Iris pigment epithelial cell (primary cell): ENCODE measurements around the gene BTBD1.

Source experiments
- DNase-seq: peaks from one replicate; pipeline ENCODE4 v3.0.0-alpha.2; 2011; ENCODE audit warnings: low read depth

Gene BTBD1

DNA sequence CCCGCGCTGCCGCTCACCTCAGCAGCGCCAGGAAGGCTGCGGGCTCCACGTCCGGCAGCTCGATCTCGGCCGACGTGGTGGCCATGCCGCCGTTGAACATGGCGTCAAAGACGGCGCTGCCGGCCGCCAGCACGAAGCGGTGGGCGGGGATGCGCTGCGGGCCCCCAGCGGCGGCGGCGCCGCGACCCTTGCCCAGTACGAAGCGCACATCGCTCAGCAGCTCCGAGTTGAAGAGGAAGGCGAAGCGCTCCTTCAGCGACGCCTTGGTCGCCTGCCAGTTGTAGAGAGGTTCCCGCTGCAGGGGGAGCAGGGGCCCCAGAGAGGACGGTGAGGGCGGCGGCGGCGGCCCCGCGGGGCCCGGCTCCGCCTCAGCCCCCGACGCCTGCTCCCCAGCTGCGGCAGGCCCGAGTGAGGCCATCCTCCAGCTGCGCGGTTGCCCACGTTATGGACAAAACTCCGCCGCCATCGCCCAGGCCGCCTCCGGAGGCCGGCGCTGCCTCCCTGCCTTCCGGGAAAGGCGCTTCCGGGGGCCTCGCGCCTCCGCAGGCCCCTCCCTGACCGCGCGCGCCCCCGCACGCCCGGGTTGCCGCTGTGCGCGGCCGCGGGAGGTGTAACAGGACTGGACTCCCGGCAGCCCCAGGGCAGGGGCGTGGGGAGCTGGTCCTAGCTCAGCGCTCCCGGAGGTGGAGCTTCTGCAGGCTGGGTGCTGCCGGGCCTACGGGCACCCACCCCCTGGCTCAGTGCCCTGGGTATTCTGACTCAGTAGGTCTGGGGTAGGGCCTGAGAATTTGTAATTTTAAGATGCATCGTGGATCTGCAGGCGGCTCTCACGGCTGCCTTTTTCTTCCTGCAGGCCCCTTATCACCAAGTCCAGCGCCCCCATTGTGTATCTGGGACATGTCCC is at the start of gene BTBD1:
TSS of gene BTBD1 (minus strand) at position 519 of the 904 bp plus-strand sequence. CDS start at position 418, 101 bp downstream.
- peak; percentile 97 for DNase-seq

- DNase-seq, result no peak
Measured at GRCh38 chr15:83115831-83116565, 48.9 kb upstream of the BTBD1 start.

DNA sequence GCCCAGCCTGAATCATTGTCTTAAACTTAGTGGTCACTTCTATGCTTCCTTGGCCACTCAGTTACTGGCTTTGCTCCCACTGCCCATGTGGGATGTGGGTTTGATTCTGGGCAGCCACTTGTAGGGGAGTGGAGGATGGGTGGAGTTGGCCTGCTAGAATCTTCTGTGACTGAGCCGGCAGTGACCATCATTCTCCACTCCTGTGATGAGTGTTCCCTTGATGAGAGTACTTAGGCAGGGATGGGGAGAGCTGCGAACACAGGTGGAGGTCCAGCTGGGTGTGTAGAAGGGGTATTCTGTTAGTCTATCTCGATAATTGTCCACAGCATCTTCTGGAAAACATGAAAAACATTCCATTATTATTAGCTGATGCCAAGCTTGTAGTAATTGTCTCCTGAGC is 48.4 kb upstream of the BTBD1 start:
- no peak for DNase-seq

- no peak for DNase-seq
Measured at GRCh38 chr15:83114856-83115255, 47.8 kb upstream of the BTBD1 start.

DNA sequence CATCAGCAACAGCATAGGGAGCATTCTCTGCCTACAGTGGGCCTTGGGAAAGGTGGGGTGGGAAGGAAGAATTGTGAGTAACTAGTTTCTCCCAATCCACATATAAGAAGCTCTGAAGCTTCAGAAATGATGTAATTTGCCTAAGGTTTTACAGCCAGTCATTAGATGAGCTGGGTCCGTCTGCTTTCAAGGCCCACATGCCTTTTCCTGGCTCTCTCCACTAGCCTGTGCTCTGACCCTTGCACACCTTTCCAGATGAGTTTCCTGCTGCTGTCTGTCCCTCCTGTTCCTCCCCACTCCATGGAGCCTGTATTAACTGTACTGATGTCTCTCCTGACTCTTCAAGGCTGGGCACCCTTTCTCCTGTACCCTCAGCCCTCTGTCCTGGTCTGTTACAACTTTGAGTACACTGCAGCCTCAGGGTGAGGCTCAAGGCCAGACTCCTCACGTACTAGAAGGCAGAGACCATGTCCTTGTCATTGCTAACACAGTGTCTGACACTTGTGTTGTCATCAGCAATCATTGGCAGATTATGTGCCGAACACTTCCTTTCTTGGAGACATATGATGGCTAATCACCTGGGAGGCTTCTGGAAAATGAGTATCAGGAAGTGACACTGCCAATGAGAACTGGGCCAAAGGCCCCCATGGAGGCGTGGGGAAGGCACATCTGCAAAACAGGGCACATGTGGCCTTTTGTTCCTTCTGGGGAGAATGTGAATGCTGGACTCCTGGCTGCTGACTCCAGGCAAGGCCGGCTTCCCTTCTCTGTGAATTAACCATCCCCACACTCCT is 47.0 kb upstream of the BTBD1 start:
- no peak for DNase-seq

GRCh38 chr15:83112956-83113299 is 45.9 kb upstream of the BTBD1 start:
- no peak for DNase-seq

GRCh38 chr15:83112233-83112955 is 45.3 kb upstream of the BTBD1 start:
- peak; percentile 88 for DNase-seq

GRCh38 chr15:83111149-83111548 is 44.1 kb upstream of the BTBD1 start:
- DNase-seq, result no peak

GRCh38 chr15:83110381-83110780 is 43.3 kb upstream of the BTBD1 start:
- no peak for DNase-seq

DNA sequence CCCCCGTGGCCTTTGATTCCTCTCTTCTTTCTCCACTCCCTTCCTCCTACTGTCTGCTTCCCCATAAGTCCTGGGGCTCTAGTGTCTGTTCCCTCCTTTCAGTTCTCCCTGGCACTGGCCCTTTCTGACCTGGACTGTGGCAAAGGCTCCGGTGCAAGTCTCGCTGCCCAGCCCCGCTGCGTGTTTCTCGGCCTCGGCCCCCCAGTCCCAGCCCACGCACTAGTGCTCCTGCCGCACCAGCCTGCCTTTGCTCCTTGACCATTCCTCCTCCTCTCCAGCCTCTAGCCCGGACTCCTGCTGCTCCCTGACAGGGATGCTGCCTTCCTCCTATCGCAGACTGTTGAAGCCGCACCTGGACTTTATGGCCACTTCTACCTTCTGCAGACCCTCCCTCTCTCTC is 42.5 kb upstream of the BTBD1 start:
- no peak for DNase-seq

- DNase-seq, result peak; percentile 76
Measured at GRCh38 chr15:83108266-83109219, 41.5 kb upstream of the BTBD1 start.

DNA sequence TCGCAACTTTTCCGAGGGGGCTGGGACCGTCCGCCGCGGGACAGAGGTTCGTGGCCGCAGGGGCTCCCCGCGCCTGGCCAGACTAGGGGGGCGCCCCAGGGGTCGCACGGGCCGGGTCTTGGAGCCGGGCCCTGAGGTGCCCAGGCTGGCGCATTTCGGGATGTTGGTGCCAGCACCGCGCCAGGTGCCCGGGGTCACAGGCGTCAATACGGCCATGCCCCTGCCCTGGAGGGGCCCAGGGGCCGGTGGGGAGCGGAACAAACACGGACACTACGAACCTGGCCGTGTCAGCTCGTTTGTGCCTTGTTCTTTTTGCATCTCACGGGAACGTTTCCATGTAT is 40.8 kb upstream of the BTBD1 start:
- DNase-seq, result no peak

DNA sequence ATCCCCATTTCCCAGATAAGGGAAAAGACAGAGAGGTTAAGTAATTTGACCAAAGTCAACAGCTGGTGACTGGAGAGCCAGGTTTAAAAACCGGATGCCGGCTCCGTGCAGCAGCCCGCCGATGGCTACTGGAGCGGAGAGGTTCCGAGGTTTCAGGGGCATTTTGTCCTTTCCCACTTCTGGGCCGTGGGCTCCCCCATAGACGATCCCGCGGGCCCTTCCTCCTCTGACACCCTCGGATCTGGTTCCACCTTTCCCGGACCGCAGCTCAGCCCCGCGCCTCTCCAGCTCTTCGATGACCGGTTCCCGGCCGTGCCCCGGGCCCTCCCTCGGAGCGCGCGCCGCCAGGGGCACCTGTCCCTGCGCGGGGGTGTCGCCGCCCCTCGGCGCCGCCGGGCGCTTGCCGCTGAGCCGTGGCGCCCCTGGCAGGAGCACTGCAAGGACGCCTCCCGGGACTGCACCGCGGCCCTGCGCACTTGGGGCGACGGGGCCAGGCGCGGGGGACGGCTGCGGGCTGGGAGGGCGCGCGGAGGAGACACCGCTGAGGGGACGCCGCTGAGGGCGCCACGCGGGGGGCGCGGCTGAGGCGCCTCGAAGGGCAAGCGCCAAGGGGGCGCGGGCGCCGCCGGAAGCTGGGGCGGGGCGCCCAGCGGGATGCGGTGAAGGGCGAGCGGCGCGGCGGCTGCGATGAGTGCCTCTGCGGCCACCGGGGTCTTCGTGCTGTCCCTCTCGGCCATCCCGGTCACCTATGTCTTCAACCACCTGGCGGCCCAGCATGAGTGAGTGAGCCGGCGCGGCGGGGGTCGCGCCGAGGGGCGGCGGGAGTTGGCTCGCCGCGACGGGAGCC is 40.2 kb upstream of the BTBD1 start, which contains the start of gene TM6SF1:
TSS of gene TM6SF1 (plus strand) at position 652 of the 847 bp plus-strand sequence. CDS start at position 688, 36 bp downstream.
- DNase-seq, result no peak

GRCh38 chr15:83105440-83105839 is 38.4 kb upstream of the BTBD1 start:
- DNase-seq, result no peak

DNA sequence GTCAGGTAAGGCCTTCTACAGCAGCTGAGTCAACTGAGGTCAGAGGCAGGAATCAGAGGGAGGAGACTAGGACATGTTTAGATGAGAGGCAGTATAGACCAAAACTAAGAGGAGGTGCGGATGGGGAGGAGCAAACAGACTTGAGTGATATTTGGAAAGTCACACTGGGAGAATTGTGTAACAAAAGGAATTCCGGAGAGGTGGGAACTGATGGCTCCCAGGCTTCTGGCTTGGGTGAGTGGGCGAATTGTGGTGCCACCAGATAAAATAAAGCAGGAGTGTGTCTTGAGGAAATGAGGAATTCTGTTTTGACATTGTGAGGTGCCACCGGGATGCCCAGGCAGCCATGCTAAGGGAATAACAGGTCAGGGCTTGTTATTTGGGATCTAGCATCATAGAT is 37.1 kb upstream of the BTBD1 start:
- DNase-seq, result no peak

GRCh38 chr15:83102346-83102745 is 35.3 kb upstream of the BTBD1 start:
- no peak for DNase-seq

DNA sequence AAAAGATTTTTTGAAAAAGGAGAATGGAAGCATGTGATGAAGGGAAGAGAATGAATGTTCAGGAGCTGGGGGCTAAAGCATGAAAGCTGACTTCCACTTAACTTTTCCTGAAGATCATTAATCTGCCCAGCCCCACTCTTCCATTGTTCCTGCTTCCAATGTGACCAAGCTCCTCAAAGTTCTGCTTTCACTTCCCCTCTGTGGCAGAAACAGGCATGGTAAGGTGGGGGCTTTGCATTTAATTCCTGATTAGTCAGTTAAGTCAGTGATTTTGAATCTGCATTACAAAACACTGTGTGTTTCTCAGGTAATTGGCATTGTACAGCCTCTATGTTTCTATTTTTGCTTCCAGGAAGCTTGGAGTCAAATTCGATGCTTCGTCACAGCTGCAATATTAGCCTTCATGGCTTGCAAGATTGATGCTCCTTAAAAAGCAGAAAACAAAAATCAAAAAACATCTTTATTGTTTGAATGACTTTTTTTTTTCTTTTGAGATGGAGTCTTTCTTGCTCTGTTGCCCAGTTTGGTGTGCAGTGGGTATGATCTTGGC is 33.1 kb upstream of the BTBD1 start:
- DNase-seq, result no peak

DNA sequence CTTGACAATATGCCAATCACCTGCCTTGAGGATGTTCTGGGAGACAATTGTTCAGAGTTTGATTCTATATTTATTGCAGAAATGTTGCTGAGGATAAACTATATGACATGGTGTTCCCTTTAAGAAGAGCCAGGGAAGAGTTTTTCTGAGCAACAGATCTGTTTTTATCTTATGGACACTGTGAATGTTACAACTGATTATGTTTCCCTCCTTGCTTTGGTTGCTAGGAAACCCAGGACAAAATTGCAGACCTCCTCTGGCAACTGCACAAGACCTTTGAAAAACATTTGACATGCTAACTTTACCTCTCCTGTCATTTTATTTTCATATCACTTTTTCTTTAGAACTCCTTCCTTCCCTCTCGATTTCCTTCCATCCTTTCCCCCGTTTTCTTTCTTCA is 32.2 kb upstream of the BTBD1 start:
- no peak for DNase-seq

GRCh38 chr15:83098079-83098478 is 31.0 kb upstream of the BTBD1 start:
- DNase-seq, result no peak
